Glutamatergic neuron (in vitro differentiated cells): Measurements from ENCODE around the gene MALRD1. TPM values are rescaled to one million over a fixed set of nuclear protein-coding genes. Genes with fewer than 3 reads are reported as not detected.

Source experiments
- DNase-seq: peaks from one replicate; pipeline ENCODE4 v3.0.0; 2022
- H3K27ac Mint-ChIP-seq: one replicate; pipeline ENCODE4 v1.8.0; 2020; ENCODE audit warnings: mild to moderate bottlenecking, mixed read lengths, inconsistent platforms; ENCODE audit not compliant: unreplicated experiment
- H3K27me3 Mint-ChIP-seq: one replicate; pipeline ENCODE4 v1.8.0; 2020; ENCODE audit warnings: mild to moderate bottlenecking, moderate library complexity, mixed read lengths, inconsistent platforms; ENCODE audit not compliant: unreplicated experiment
- H3K36me3 Mint-ChIP-seq: one replicate; pipeline ENCODE4 v1.8.0; 2020; ENCODE audit warnings: mild to moderate bottlenecking, mixed read lengths, inconsistent platforms; ENCODE audit not compliant: unreplicated experiment
- H3K4me1 Mint-ChIP-seq: one replicate; pipeline ENCODE4 v1.8.0; 2020; ENCODE audit warnings: mild to moderate bottlenecking, low read depth, mixed read lengths, inconsistent platforms; ENCODE audit not compliant: unreplicated experiment
- H3K4me3 Mint-ChIP-seq: one replicate; pipeline ENCODE4 v1.8.0; 2020; ENCODE audit warnings: mild to moderate bottlenecking, mixed read lengths, inconsistent platforms; ENCODE audit not compliant: unreplicated experiment
- H3K9me3 Mint-ChIP-seq: one replicate; pipeline ENCODE4 v1.8.0; 2020; ENCODE audit warnings: mild to moderate bottlenecking, moderate library complexity, mixed read lengths, inconsistent platforms; ENCODE audit not compliant: unreplicated experiment
- total RNA-seq: library from RNA; stranded (reverse); fragmentation: NEBNext Ultra II Directional; extraction: Animal tissue kit (Norgen Biotek cat#: 25700); gene quantifications from one replicate; pipeline ENCODE4 v1.2.1, GENCODE V29; 2021; ENCODE audit not compliant: unreplicated experiment
- TF ChIP-seq, protein P1 (sequence below): fragments of 200-600 bp; sonication (generic); IDR thresholded peaks from one replicate; pipeline ENCODE4 v1.5.0; 2021; ENCODE audit not compliant: partially characterized antibody, unreplicated experiment

MALRD1 gene
- total RNA-seq, 1 donor from 2014 or later = 0.27 TPM

DNA sequence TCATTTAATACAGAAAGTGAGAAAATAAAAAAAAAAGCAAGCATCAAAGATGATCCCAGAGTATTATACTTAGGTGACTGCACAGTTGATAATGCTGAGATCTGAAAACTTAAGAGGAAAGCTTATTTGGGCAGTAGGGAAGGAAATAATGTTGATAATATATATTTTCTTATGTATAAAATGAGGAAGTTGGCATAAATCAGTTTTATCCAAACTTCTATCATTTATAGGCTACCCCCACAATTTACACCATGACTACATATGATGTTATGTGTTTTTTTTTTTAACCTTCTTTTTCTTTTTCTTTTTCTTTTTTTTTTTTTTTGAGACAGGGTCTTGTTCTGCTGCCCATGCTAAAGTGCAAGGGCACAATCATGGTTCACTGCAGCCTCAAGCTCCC is 659.4 kb downstream of the MALRD1 start:
- H3K27me3 Mint-ChIP-seq = no peaks in the 10 kb centered on the region
- peaks cover 13% of the 10 kb centered on the region for H3K36me3 Mint-ChIP-seq
- DNase-seq = no peak
- H3K4me1 Mint-ChIP-seq = no peaks in the 10 kb centered on the region
- TF ChIP-seq, protein P1, sequence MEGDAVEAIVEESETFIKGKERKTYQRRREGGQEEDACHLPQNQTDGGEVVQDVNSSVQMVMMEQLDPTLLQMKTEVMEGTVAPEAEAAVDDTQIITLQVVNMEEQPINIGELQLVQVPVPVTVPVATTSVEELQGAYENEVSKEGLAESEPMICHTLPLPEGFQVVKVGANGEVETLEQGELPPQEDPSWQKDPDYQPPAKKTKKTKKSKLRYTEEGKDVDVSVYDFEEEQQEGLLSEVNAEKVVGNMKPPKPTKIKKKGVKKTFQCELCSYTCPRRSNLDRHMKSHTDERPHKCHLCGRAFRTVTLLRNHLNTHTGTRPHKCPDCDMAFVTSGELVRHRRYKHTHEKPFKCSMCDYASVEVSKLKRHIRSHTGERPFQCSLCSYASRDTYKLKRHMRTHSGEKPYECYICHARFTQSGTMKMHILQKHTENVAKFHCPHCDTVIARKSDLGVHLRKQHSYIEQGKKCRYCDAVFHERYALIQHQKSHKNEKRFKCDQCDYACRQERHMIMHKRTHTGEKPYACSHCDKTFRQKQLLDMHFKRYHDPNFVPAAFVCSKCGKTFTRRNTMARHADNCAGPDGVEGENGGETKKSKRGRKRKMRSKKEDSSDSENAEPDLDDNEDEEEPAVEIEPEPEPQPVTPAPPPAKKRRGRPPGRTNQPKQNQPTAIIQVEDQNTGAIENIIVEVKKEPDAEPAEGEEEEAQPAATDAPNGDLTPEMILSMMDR = no peak
- peaks cover 4% of the 10 kb centered on the region for H3K9me3 Mint-ChIP-seq
- H3K27ac Mint-ChIP-seq = no peak overlapping the region
- no peak overlapping the region for H3K4me3 Mint-ChIP-seq

GRCh38 chr10:19710600-19710999 is 662.0 kb downstream of the MALRD1 start:
- TF ChIP-seq, protein P1 = no peak
- Mint-ChIP-seq H3K36me3 (peaks cover 13% of the 10 kb centered on the region), H3K4me1 (no peaks in the 10 kb centered on the region), H3K4me3 (no peak overlapping the region), H3K9me3 (peaks cover 4% of the 10 kb centered on the region), H3K27ac (no peak overlapping the region), H3K27me3 (no peaks in the 10 kb centered on the region)
- DNase-seq = no peak

DNA sequence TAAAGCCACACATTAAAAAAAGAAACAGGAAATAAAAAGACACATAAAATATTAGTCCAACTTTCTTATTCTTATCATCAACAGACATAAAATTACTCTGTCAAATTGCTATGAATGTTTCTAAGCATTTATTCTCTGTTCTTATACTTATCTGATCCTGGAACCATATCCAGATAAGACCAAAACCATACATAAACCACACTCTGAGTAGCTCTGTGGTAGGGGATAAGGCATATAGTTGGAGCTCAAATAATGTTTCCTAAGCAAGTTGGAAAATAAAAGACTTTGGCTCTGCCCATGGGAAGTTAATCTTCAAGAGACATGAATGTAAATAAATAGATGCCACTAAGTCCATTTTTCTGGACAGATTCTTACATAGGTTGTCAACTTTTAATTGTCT is 664.6 kb downstream of the MALRD1 start:
- Mint-ChIP-seq H3K9me3 (peaks cover 5% of the 10 kb centered on the region), H3K4me3 (no peak overlapping the region), H3K27ac (no peak overlapping the region)

GRCh38 chr10:19713800-19714525 is 665.4 kb downstream of the MALRD1 start:
- H3K27ac Mint-ChIP-seq = no peak overlapping the region
- no peaks in the 10 kb centered on the region for H3K4me1 Mint-ChIP-seq
- H3K4me3 Mint-ChIP-seq = no peak overlapping the region
- no peak for DNase-seq
- H3K27me3 Mint-ChIP-seq = no peaks in the 10 kb centered on the region
- H3K9me3 Mint-ChIP-seq = peaks cover 5% of the 10 kb centered on the region
- TF ChIP-seq, protein P1 = no peak
- H3K36me3 Mint-ChIP-seq = peaks cover 13% of the 10 kb centered on the region

More for the DNA sequence above, 664.6 kb downstream of the MALRD1 start:
- no peak for DNase-seq
- no peaks in the 10 kb centered on the region for H3K4me1 Mint-ChIP-seq
- H3K36me3 Mint-ChIP-seq = peaks cover 13% of the 10 kb centered on the region
- TF ChIP-seq, protein P1 = no peak
- H3K27me3 Mint-ChIP-seq = no peaks in the 10 kb centered on the region

DNA sequence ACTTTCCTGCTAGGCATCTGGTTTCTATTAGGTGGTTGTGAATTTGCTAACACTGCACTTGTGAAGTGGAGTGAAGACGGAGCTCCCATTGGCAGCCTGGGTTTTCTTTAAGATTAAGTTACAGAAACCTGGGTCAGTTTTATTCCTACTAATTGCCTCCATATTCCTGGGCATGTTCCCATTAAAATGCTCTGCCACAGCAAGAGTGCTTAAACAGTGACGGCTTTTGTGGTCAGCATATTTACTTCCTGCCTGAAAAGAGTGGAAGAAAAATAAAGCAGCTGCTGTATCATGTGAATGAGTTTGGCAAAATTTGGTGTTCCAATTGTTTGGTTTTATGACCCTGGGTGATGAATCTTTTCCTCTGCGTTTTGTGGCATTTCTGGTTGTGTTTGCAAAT is 670.7 kb downstream of the MALRD1 start:
- TF ChIP-seq, protein P1 = no peak
- Mint-ChIP-seq H3K9me3 (peaks cover 2% of the 10 kb centered on the region), H3K4me1 (no peaks in the 10 kb centered on the region), H3K4me3 (no peak overlapping the region), H3K36me3 (no peaks in the 10 kb centered on the region), H3K27ac (no peak overlapping the region), H3K27me3 (no peaks in the 10 kb centered on the region)
- DNase-seq = no peak
